Epithelial cell of alveolus of lung (primary cell): ENCODE data around the gene CDHR1. TPM values are rescaled to one million over a fixed set of nuclear protein-coding genes. Genes with fewer than 3 reads are reported as not detected.

Experiments used
- total RNA-seq: library from RNA; depleted of rRNA; stranded (reverse); fragments of >200 nt; gene quantifications from 2 replicates; pipeline ENCODE4 v1.2.1, GENCODE V29; 2015

CDHR1 gene
- 0.52 TPM in 1 of 2 replicates, not detected in the other for total RNA-seq

DNA sequence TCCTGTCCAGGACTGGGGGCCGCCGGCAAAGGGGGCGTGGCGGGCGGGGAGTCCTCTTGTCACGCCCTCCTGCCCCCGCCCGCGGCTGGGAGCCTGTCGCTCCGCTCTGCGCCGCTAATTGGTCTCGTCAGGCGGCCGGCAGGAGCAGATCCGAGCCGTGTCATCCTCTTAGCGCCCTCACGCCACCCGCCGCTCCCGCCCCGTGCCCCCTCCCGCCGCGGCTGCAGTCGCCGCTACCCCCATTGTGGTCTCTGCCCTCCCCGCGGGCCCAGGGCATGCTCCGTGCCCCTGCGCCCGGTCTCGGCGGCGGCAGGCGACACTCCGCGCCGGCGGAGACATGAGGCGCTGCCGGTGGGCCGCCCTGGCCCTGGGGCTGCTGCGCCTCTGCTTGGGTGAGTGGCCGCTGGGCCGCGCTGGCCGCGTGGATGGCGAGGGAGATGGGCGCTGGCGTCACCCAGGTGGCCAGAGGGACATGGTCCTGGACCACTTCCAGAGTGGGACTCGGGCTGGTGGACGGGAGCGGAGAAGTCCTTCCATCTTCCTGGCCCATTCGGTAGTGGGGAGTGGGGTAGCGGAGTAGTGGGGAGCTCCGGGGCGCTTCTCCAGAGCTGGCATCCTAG, at the start of gene CDHR1:
Gene CDHR1, plus strand, starts transcription at position 114 of the 620 bp plus-strand sequence. Its CDS starts 224 bp downstream, at position 338.

DNA sequence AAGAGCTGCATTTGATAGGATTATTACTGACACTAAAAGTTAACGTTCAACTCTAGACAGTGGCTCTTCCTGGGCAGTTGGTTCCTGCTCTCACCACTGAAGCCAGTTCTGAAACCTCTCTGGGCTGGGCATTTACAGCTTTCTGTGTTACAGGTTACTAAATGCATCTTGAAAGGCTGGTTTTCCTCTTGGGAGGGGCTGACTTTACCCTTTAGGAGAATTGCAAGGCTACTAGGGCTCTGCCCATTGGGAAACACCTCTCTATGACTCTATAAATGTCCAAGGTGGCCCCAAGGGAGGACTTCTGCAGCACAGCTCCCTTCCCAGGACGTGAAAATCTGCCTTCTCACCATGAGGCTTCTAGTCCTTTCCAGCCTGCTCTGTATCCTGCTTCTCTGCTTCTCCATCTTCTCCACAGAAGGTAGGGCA, 20.8 kb upstream of the CDHR1 start, which contains the start of gene GPR15LG:
Gene GPR15LG, plus strand, starts transcription at position 301 of the 429 bp plus-strand sequence. Its CDS starts 51 bp downstream, at position 352.

DNA sequence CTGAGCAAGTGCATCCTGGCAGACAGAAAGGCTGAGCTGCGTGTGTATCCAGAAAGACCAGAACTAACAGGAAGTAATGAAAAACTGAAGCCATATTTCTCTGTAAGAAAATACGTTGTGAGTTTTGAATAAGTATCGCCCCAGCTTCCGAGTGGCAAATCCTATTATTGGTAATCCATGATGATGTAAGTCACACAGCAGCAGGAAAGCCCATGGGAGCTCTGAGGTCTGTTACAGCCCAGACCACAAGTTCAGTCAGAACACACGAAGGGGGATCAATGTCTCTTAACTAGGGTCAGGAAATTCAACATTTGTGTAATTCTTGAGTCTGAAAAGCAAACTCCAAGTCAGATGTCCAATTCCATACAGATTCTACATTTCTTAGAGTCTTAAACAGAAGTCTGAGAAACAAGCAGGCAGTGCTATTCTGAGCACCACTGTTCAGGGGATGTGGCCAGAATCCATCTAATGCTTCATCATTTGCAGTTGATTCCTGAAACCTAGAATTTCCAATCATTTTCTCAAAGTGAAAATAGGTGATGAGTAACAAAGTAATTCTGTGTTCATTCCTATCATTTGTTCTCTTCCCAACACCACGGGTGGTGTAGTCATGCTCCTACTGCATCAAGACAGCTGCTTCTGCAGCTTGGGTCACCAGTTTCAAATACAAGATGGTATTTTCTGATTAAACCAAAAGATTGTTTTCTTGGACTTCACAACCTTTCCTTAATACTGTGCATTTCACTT, 31.3 kb downstream of the CDHR1 start, which contains the start of gene LRIT2:
Gene LRIT2, minus strand, starts transcription at position 118 of the 747 bp plus-strand sequence. Its CDS starts 24 bp downstream, at position 94.

DNA sequence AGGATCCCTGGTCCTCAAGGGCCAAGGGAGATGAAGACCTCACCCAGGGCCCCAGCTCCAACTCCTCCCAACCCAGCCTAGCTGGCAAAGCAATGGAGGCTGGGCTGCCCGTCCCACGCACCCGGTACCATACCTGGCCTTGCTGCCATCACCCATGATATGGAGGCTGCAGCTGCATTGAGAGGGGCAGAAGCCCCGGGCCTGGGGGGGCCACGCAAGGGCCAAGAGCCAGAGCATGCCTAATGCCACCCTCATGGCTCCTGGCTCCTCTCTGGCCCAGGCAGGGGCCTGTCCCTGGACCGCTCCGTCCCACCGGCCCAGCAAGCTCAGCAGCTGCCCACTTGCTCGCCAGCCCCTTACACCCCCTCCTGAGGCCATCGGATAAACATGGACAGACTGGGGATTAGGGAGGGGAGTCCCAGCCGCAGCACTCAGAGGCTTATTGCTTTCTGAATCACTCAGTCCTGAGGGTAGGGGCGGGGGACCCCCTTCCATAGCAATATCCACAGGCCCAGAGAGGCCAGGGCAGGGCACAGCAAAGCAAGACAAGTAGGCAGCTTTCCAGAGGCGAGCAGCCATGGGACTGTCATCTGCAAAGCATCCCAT, 47.0 kb downstream of the CDHR1 start, which contains the start of gene LRIT1:
Gene LRIT1, minus strand, starts transcription at position 362 of the 606 bp plus-strand sequence. Its CDS starts 107 bp downstream, at position 255.

DNA sequence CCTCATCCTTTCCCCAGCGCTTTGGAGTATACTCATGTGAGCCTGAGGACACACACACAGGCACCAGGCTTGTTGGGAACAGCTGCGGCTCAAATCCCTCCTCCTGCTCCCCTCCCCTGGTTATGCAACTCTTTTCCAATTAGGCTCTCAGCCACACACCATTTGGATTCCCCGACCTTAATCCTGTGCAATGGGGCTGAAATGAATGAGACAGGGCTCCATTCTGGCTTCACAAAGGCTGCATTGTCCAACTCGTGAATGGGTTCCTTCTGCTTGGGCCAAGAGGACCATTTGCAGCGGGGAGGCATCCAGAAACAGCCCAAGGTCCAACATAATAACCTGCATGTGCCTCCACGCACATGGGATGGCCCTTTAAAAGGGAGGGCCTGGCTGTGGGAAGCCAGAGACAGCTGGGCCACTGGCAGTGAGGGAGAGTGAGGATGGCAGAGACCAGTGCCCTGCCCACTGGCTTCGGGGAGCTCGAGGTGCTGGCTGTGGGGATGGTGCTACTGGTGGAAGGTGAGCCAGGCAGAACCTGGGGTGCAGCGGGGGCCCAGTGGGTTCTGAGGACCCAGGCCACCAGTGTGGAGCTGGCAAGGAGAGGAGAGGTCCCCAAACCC, 50.4 kb downstream of the CDHR1 start, which contains the start of gene RGR:
Gene RGR, plus strand, starts transcription at position 403 of the 620 bp plus-strand sequence. Its CDS starts 38 bp downstream, at position 441.

Other genes starting within 250 kb of the CDHR1 start
- 150 and 159 TPM in 2 replicates for gene GHITM, start 55.0 kb upstream of the CDHR1 start, total RNA-seq
- gene GPR15LG, start 20.7 kb upstream of the CDHR1 start, total RNA-seq, result not detected in 2 replicates
- gene LRIT2, start 31.0 kb downstream of the CDHR1 start, total RNA-seq, result not detected in 2 replicates
- not detected in 2 replicates for gene LRIT1, start 47.0 kb downstream of the CDHR1 start, total RNA-seq
- not detected in 2 replicates for gene RGR, start 50.5 kb downstream of the CDHR1 start, total RNA-seq
- 18.2 and 28.5 TPM in 2 replicates for gene CCSER2, start 134.1 kb downstream of the CDHR1 start, total RNA-seq